HG02678 (cell line): Measurements from ENCODE around the gene B4GALT5.

ENCODE experiments used
- ATAC-seq: cut with Tn5 transposase; IDR thresholded peaks from one replicate; pipeline ENCODE4 v1.9.1; 2021; ENCODE audit warnings: mild to moderate bottlenecking, moderate library complexity; ENCODE audit not compliant: unreplicated experiment

Gene B4GALT5

GRCh38 chr20:49701241-49701790 is 12.4 kb downstream of the B4GALT5 start:
- no peak for ATAC-seq

GRCh38 chr20:49700411-49701185 is 13.1 kb downstream of the B4GALT5 start:
- ATAC-seq = no peak

- ATAC-seq = peak; percentile 82
Measured at GRCh38 chr20:49699200-49699992, 14.3 kb downstream of the B4GALT5 start.

- ATAC-seq = no peak
Measured at GRCh38 chr20:49698477-49698876, 15.2 kb downstream of the B4GALT5 start.

GRCh38 chr20:49697071-49697470 is 16.6 kb downstream of the B4GALT5 start:
- no peak for ATAC-seq

GRCh38 chr20:49696594-49696993 is 17.1 kb downstream of the B4GALT5 start:
- no peak for ATAC-seq

- no peak for ATAC-seq
Measured at GRCh38 chr20:49695830-49696229, 17.8 kb downstream of the B4GALT5 start.

- ATAC-seq = no peak
Measured at GRCh38 chr20:49694450-49695071, 19.1 kb downstream of the B4GALT5 start.

GRCh38 chr20:49693435-49694171 is 20.1 kb downstream of the B4GALT5 start:
- no peak for ATAC-seq

- no peak for ATAC-seq
Measured at GRCh38 chr20:49692941-49693340, 20.7 kb downstream of the B4GALT5 start.

- ATAC-seq = no peak
Measured at GRCh38 chr20:49691818-49692568, 21.7 kb downstream of the B4GALT5 start.

- ATAC-seq = no peak
Measured at GRCh38 chr20:49690899-49691620, 22.6 kb downstream of the B4GALT5 start.

GRCh38 chr20:49687595-49688567 is 25.8 kb downstream of the B4GALT5 start:
- ATAC-seq = no peak

- ATAC-seq = no peak
Measured at GRCh38 chr20:49685809-49686208, 27.9 kb downstream of the B4GALT5 start.

- ATAC-seq = peak; percentile 63
Measured at GRCh38 chr20:49685161-49685601, 28.5 kb downstream of the B4GALT5 start.

- no peak for ATAC-seq
Measured at GRCh38 chr20:49684335-49684997, 29.2 kb downstream of the B4GALT5 start.

- ATAC-seq = no peak
Measured at GRCh38 chr20:49682798-49683197, 30.9 kb downstream of the B4GALT5 start.

GRCh38 chr20:49682278-49682677 is 31.4 kb downstream of the B4GALT5 start:
- no peak for ATAC-seq
